ENCODE results near the gene RAI1. TPM values are rescaled to one million over a fixed set of nuclear protein-coding genes. Genes with fewer than 3 reads are reported as not detected.

RAI1 gene
- total RNA-seq, 4 donors from 2014 or later, result 12.8 to 51.2 (median 47.6) TPM

- TF ChIP-seq, protein P1, sequence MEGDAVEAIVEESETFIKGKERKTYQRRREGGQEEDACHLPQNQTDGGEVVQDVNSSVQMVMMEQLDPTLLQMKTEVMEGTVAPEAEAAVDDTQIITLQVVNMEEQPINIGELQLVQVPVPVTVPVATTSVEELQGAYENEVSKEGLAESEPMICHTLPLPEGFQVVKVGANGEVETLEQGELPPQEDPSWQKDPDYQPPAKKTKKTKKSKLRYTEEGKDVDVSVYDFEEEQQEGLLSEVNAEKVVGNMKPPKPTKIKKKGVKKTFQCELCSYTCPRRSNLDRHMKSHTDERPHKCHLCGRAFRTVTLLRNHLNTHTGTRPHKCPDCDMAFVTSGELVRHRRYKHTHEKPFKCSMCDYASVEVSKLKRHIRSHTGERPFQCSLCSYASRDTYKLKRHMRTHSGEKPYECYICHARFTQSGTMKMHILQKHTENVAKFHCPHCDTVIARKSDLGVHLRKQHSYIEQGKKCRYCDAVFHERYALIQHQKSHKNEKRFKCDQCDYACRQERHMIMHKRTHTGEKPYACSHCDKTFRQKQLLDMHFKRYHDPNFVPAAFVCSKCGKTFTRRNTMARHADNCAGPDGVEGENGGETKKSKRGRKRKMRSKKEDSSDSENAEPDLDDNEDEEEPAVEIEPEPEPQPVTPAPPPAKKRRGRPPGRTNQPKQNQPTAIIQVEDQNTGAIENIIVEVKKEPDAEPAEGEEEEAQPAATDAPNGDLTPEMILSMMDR (IDR thresholded peaks at IDR 0.05), result no peak
- no peak for TF ChIP-seq POLR2A (IDR thresholded peaks at IDR 0.05)
- H3K4me3 ChIP-seq, result no peak overlapping the region
- DNase-seq, result no peak
- no peaks in the 10 kb centered on the region for H3K36me3 ChIP-seq
- peaks cover 0 to 30% (median 18%) of the 10 kb centered on the region in 4 donors for H3K4me1 ChIP-seq
- H3K27ac ChIP-seq, result no peak overlapping the region
- H3K9me3 ChIP-seq, result no peaks in the 10 kb centered on the region
- H3K27me3 ChIP-seq, result no peaks in the 10 kb centered on the region
These were observed 39.9 kb downstream of the RAI1 start for GRCh38 chr17:17721140-17721668.

DNA sequence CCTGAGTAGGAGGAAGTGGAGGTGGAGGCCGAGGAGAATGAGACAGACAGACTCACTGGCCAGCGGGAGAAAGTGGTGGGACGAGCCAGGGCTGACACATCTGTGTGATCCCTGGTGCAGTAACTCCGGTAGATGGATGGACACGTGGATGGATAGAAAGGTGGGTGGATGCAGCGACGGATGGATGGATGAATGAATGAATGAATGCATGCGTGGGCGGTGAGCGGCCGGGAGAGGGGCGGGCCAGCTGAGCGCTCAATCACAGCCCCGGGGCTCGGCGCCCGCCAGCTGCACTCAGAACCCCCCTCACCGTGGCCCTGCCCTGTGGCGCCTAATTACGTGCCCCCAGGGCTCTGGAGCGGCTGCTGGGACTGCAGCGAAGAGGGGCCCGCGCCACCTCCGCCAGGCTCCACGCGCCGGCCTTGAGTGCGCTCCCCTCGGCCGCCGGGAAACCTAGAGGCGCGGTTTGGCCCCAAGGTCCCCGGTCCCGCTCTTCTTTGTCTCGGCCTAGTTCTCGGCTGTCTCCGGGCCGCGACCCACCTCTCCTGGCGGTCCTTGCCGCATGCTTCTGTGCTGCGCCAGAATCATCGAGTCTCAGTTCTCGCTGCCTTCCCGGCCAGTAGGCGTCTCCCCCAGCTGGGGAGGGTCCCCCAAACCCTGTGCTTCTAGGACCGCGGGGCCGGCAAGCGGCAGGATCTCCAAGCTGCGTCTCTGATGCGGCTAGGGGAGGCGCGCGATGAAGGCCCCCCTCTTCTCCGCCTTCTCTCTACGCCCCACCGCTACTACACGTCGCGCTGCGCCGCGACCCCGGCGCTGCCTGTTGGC, 41.0 kb downstream of the RAI1 start:
- Histone ChIP-seq H3K9me3 (no peaks in the 10 kb centered on the region), H3K4me1 (peaks cover 0 to 32% (median 18%) of the 10 kb centered on the region in 4 donors), H3K27ac (peak overlapping the region in 2 of 4 donors; percentile 38 to 69), H3K36me3 (no peaks in the 10 kb centered on the region), H3K27me3 (no peaks in the 10 kb centered on the region), H3K4me3 (peak overlapping the region in 2 of 4 donors; percentile 12 to 55)
- DNase-seq, result no peak
- TF ChIP-seq, protein P1 (IDR thresholded peaks at IDR 0.05), result no peak
- no peak for TF ChIP-seq POLR2A (IDR thresholded peaks at IDR 0.05)

GRCh38 chr17:17722906-17723353, 41.7 kb downstream of the RAI1 start:
- no peak for DNase-seq
- no peak for TF ChIP-seq POLR2A (IDR thresholded peaks at IDR 0.05)
- TF ChIP-seq, protein P1 (IDR thresholded peaks at IDR 0.05), result no peak
- Histone ChIP-seq H3K36me3 (no peaks in the 10 kb centered on the region), H3K9me3 (no peaks in the 10 kb centered on the region), H3K27ac (peak overlapping the region in 2 of 4 donors; percentile 38 to 69), H3K4me3 (peak overlapping the region in 3 of 4 donors; percentile 51 to 55 (median 53)), H3K27me3 (no peaks in the 10 kb centered on the region), H3K4me1 (peaks cover 0 to 32% (median 18%) of the 10 kb centered on the region in 4 donors)

- peak overlapping the region; percentile 27 to 55 (median 52) for H3K4me3 ChIP-seq
- H3K9me3 ChIP-seq, result no peaks in the 10 kb centered on the region
- TF ChIP-seq, protein P1 (IDR thresholded peaks at IDR 0.05), result no peak
- no peak for TF ChIP-seq POLR2A (IDR thresholded peaks at IDR 0.05)
- peaks cover 0 to 34% (median 18%) of the 10 kb centered on the region in 4 donors for H3K4me1 ChIP-seq
- H3K27ac ChIP-seq, result peak overlapping the region in 2 of 4 donors; percentile 36 to 69
- no peaks in the 10 kb centered on the region for H3K27me3 ChIP-seq
- H3K36me3 ChIP-seq, result no peaks in the 10 kb centered on the region
- DNase-seq, result peak in 1 of 3 donors; percentile 21
These were observed 42.4 kb downstream of the RAI1 start for GRCh38 chr17:17723354-17724261.

DNA sequence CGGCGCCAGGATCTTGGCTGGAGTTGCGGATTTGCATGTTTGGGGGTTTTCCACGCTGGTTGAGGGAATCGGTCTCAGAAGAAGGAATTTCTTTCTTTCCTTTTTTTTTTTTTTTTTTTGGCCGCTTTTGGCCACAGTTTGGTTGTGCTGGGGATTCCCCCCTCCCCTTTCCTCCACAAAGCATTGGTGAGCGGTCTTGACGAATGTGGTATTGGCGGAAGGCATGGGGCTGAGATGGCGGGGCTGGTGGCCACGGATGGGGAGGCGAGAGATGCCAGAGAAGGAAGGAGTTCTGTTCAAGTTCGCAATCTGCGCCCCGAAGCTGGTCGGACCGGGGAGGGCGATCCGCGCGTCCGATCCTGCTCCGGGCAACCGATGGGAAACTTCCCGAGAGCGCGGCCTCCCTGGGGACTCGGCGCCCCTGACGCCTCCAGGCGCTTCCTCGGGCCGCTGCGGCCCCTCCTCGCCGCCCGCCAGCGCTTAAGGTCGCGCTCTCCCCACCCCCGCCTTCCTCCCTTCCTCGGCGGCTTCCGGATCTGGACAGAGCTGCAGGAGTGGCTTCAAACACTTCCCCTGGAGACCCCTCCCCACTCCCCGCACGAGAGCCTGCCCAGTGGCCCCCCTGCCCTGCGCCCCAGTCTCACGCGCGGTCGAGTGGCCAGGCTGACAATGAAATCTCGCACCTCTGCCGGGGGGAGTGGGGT, 43.2 kb downstream of the RAI1 start:
- Histone ChIP-seq H3K9me3 (no peaks in the 10 kb centered on the region), H3K4me3 (peak overlapping the region; percentile 27 to 55 (median 52)), H3K36me3 (no peaks in the 10 kb centered on the region), H3K27ac (peak overlapping the region in 2 of 4 donors; percentile 38 to 69), H3K27me3 (no peaks in the 10 kb centered on the region), H3K4me1 (peaks cover 0 to 43% (median 18%) of the 10 kb centered on the region in 4 donors)
- TF ChIP-seq POLR2A (IDR thresholded peaks at IDR 0.05), result no peak
- TF ChIP-seq, protein P1 (IDR thresholded peaks at IDR 0.05), result no peak
- peak in 1 of 3 donors; percentile 18 for DNase-seq
